ENCODE data around the gene SGPL1.
"Not testable (repeated sequence)": the region's sequence is repeated elsewhere in the genome, so short reads cannot be mapped to it uniquely, and the experiment has no call there.

The SGPL1 gene

GRCh38 chr10:70815504-70816219 lies at the start of gene SGPL1:
Gene SGPL1, plus strand, starts transcription at chr10:70815948. Its CDS starts 906 bp downstream, at chr10:70816854.
- DNase-seq = peak; percentile 71 to 72

- not testable (repeated sequence) for DNase-seq
These were observed 47.6 kb upstream of the SGPL1 start for GRCh38 chr10:70768026-70768685.

DNA sequence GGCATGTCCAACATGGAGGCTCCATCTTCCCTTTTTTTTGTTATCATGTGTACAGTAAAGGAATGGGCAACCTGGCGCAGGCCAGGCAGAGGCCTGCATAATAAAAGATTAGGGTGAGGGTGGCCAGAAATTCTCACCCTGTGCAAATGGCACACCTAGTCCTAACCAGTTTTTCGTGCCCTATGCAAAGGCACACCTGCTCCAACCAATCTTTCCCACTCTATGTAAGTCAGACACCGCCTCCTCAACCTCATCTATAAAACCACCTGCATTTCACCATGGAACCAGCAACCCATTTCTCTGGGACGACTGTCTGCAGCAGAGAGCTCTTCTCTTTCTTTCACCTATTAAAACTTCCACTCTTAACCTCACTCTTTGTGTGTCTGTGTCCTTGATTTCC lies 46.6 kb upstream of the SGPL1 start:
- no peak for DNase-seq

GRCh38 chr10:70770001-70770400 lies 45.7 kb upstream of the SGPL1 start:
- DNase-seq = no peak

DNA sequence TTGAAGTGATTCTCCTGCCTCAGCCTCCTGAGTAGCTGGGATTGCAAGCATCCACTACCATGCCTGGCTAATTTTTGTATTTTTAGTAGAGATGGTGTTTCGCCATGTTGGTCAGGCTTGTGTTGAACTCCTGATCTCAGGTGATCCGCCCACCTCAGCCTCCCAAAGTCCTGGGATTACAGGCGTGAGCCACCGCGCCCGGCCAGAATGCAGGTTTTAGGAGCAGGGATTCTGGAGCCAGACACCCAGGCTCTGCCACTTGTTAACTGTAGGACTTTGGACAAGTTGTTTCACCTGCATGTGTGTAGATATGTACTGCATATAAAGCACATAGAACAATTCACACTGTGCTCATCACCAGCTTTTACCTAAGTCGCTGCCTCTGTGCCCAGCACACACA lies 45.2 kb upstream of the SGPL1 start:
- not testable (repeated sequence) for DNase-seq

DNA sequence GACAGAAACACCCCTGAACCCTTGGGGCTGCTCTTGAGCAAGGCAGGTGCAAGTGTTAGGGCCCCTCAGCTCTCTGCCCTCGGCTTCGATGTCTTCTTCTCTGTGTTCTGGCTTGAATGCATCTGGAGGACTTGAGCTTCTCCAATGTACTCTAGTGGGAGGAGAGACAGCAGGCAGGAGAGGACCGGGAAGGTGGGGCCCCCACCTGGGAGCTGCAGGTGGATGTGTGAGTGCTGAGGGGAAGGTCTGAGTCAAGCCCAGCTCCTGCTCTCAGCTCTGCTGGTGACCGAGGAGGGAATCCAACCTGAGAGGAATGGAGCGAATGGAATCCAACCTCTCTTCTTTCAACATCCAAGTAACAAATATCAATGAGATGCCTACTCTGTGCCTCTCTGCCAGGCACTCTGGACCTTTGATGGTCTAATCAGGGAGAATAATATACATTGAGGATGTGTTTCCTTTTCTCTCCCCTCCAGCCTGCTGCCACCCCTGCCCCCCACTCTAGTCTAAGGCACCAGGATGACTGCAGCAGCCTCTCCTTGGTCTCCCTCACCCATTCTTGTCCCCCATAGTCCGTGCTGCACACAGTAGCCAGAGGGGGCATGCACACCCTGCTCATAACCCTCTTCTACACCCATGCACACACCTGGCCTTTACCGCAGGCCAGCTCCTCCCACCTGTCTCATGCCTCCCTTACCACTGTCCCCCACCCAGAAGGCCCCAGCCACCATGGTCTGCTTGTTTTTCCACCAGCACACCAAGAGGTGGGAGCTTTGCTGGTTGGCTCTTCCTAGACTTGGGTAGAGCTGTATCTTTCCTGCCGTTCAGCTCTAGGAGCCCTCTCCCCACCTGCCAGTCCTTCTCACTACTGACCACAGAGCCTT lies 44.2 kb upstream of the SGPL1 start:
- DNase-seq = no peak

DNA sequence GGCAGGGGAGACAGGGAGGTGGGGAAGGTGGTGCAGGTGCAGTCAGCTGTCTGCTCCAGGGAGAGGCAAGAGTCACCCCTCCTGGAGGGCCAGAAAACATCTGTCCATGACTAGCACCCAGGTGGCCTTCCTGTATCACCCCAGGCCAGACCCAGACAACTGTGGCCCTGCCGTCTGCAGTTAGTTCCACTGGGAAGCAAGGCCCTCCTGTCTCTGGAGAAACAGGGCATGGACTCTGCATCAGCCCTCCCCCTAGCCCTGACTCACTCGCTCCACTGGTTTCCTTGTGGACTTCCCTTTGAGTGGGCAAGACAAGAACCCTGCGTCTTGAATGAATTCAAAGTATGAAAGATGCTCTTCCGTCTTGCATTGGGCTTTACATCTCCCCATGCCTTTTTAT lies 43.1 kb upstream of the SGPL1 start:
- DNase-seq = no peak

DNA sequence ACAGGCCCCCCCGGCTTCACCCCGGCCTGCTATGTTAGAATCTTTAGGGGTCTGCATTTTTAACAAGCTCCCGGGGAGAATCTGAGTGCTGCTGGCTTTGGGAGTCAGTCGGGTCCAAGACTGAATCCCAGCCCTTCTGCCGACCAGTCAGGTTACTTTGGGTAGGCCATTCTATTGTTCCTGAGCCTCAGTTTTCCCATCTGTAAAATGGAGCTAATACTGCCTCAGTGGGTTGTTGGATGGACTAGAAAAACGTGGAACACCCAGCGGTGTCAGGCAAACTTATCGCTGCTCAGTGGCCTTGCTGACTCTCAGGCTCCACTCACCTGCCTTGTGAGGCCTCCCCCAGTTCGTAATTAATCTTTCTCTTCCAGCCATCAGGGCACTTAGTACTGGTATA lies 42.3 kb upstream of the SGPL1 start:
- no peak for DNase-seq

GRCh38 chr10:70773965-70774809 lies 41.6 kb upstream of the SGPL1 start:
- DNase-seq = no peak

GRCh38 chr10:70774810-70775678 lies 40.7 kb upstream of the SGPL1 start:
- DNase-seq = no peak

DNA sequence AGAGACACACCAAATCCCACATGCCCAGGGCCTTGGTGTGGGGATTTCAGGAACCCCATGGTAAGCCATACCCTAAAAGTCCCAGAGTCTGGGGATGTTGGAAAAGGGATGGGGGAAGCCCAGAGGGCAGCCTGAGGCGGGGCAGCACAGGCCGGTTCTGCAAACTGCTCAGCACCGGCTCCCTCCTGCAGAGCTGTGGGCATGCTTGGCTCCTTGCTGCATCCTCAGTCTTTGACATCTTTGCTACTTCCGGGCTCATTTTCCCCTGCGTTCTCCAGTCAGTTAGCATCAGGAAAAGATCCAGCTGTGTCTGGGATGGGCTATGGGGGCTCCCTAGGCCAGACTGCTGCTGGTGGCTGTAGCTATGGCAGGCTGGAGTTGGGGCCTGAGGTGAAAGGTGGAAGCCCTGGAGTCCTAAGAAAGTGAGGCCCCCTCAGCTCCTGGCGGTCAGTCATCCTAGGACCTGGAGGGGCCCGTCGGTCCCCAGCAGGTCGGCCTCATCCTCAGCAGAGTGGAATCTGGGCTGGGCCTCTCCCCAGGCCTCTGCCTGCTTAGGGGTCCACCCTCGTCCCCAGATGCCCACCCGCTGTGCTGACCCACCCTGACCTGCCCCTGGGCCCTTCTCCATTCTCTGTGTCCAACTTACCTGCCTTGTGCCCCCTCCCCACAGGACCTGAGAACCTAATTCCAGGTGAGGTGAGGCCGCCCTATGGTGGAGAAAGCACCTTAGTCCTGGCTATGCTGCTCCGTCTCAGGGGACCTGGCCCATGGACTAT lies 39.9 kb upstream of the SGPL1 start:
- no peak for DNase-seq

DNA sequence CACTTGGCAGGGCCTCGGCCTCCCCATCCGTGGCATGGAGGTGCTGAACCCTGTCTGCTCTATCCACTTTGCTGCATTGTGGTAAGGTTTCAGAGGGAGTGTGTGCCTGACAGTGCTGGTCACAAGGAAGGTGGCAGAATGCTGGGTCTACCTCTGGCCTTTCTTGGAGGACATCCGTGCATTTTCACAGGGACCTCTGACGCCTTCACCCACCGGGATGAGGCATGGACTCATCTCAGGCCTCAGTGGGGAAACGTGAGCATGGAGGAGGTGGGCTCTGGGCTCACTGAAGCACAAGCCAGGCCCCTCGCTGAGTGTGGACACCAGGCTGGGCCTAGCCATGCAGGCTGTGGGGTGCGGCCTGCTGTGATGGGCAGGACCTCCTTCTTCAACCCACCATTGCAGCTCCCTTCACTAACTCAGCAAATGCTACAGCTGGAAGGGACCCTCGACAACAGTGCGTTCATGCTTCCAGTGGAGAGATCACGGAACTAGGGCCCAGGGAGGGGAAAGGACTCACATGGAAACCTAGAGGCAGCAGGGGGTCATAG lies 39.2 kb upstream of the SGPL1 start:
- DNase-seq = no peak

- no peak for DNase-seq
These were observed 38.5 kb upstream of the SGPL1 start for GRCh38 chr10:70777063-70777875.

GRCh38 chr10:70778267-70778924 lies 37.4 kb upstream of the SGPL1 start:
- no peak for DNase-seq

GRCh38 chr10:70779088-70779487 lies 36.7 kb upstream of the SGPL1 start:
- no peak for DNase-seq

DNA sequence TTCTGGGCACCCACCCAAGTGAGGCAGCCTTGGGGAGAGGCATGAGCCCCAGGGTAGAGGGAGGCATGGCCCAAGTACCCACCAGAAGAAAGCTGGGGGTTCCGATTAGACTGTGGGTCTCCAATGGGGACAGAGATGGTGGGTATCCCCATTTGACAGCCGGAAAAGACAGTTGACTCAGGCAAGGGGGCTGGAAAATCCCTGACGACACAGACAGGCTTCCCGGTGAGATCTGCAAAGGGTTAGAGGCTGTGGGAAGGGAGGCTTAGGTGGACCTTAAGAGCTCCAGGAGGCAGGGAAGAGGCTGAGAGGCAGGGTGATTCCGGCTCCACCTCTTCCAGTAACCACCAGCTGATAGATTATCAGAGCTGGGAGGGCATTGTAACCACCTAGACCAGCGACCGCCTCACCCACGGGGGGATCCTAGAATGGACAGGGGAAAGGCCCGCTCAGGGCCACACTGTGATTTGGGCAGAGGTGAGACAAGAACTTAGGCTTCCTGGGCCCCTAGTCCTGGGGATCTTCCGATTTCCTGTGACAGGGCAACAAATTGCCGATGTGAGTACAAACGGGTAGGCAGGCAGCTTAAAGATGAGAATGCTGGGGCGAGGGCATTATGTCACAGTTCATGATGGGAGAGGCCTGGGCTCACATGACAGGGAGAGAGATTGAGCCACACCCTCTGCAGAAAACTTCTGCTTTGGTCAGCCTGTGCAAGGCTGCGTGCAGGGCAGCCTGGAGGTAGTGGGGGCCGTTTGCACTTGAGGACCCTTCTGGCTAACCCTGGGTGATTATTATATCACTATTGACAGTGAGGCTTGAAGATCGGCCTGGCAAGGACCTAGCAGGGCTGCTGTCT lies 36.0 kb upstream of the SGPL1 start:
- DNase-seq = no peak

- DNase-seq = no peak
These were observed 35.4 kb upstream of the SGPL1 start for GRCh38 chr10:70780370-70780760.

GRCh38 chr10:70780772-70781171 lies 35.0 kb upstream of the SGPL1 start:
- no peak for DNase-seq
